ENCODE results near the gene HAGHL. TPM values are rescaled to one million over a fixed set of nuclear protein-coding genes. Genes with fewer than 3 reads are reported as not detected.

HAGHL gene
- total and polyA plus RNA-seq, 2 experiments from 2014 or later = 21.6 to 35.3 TPM

- H3K4me2 ChIP-seq = no peak within 1 kb of the TSS
- peaks cover 10% of the 10 kb centered on the region for H3K27me3 Mint-ChIP-seq (ENCODE audit: insufficient read depth, low read depth, poor library complexity)
- H3K4me3 ChIP-seq = no peak within 1 kb of the TSS
- no peak within 1 kb of the TSS; the same call in 1 of the 2 replicates for H3K27ac Mint-ChIP-seq
- ATAC-seq (no peak), DNase-seq (ENCODE audit: low spot score) (no peak)
- no peaks in the 10 kb centered on the region for H3K27me3 ChIP-seq (ENCODE audit: insufficient read depth)
- H3K9me3 Mint-ChIP-seq = no peaks in the 10 kb centered on the region; the same call in 1 of the 3 replicates
- H3K36me3 Mint-ChIP-seq (ENCODE audit: low read depth) = no peaks in the 10 kb centered on the region
- H3K27ac ChIP-seq (ENCODE audit: low read depth) = 0 out of 2 replicates have a peak within 1 kb of the TSS, but pooled peaks have one; percentile 19
- H3F3A ChIP-seq (replicated peaks; ENCODE audit: low read depth) = no peaks in the 10 kb centered on the region
- H4K20me1 ChIP-seq (replicated peaks; ENCODE audit: insufficient read depth) = no peaks in the 10 kb centered on the region
- H3K79me2 ChIP-seq (replicated peaks; ENCODE audit: insufficient read depth) = no peaks in the 10 kb centered on the region
- no peak within 1 kb of the TSS; the same call in 1 of the 2 replicates for H2AFZ ChIP-seq
- TF ChIP-seq, protein P1, sequence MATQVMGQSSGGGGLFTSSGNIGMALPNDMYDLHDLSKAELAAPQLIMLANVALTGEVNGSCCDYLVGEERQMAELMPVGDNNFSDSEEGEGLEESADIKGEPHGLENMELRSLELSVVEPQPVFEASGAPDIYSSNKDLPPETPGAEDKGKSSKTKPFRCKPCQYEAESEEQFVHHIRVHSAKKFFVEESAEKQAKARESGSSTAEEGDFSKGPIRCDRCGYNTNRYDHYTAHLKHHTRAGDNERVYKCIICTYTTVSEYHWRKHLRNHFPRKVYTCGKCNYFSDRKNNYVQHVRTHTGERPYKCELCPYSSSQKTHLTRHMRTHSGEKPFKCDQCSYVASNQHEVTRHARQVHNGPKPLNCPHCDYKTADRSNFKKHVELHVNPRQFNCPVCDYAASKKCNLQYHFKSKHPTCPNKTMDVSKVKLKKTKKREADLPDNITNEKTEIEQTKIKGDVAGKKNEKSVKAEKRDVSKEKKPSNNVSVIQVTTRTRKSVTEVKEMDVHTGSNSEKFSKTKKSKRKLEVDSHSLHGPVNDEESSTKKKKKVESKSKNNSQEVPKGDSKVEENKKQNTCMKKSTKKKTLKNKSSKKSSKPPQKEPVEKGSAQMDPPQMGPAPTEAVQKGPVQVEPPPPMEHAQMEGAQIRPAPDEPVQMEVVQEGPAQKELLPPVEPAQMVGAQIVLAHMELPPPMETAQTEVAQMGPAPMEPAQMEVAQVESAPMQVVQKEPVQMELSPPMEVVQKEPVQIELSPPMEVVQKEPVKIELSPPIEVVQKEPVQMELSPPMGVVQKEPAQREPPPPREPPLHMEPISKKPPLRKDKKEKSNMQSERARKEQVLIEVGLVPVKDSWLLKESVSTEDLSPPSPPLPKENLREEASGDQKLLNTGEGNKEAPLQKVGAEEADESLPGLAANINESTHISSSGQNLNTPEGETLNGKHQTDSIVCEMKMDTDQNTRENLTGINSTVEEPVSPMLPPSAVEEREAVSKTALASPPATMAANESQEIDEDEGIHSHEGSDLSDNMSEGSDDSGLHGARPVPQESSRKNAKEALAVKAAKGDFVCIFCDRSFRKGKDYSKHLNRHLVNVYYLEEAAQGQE (IDR thresholded peaks at IDR 0.05; ENCODE audit: unreplicated experiment) = no peak
- TF ChIP-seq EZH2phosphoT487 (IDR thresholded peaks at IDR 0.05; ENCODE audit: unreplicated experiment) (no peak), CTCF (conservative IDR thresholded peaks at IDR 0.05; ENCODE audit: low read depth in 2 of 2) (no peak), NANOG (IDR thresholded peaks at IDR 0.05; ENCODE audit: borderline replicate concordance) (no peak), STAT1 (IDR thresholded peaks at IDR 0.05; ENCODE audit: unreplicated experiment) (no peak), ZNF462 (CRISPR knock-in tag; IDR thresholded peaks at IDR 0.05) (no peak), ZNF114 (CRISPR knock-in tag; IDR thresholded peaks at IDR 0.05) (no peak), ZNF331 (CRISPR knock-in tag; IDR thresholded peaks at IDR 0.05; ENCODE audit: low read depth) (no peak), JUNB (IDR thresholded peaks at IDR 0.05; ENCODE audit: unreplicated experiment) (no peak)
- no peaks in the 10 kb centered on the region for H3K9me2 ChIP-seq (ENCODE audit: insufficient read depth)
- H3K4me3 Mint-ChIP-seq = no peak within 1 kb of the TSS
- no peaks in the 10 kb centered on the region for H3K4me1 ChIP-seq (ENCODE audit: insufficient read depth)
- H3K4me1 Mint-ChIP-seq = no peaks in the 10 kb centered on the region; the same call in 1 of the 3 replicates
- H3K36me3 ChIP-seq (ENCODE audit: insufficient read depth) = no peaks in the 10 kb centered on the region
These were observed 33.8 kb downstream of the HAGHL start, which contains the start of gene MSLN for GRCh38 chr16:760545-761343. Gene MSLN (plus strand): TSS chr16:760734. CDS start chr16:762681, 1,947 bp downstream.
